DMS153 (cell line): Measurements from ENCODE around the gene PRMT1.
"Not testable (repeated sequence)": the region's sequence is repeated elsewhere in the genome, so short reads cannot be mapped to it uniquely, and the experiment has no call there.

Experiments
- DNase-seq: peaks from one replicate; lab custom pipeline; 2025; lab: John Stamatoyannopoulos, UW

PRMT1 gene

DNA sequence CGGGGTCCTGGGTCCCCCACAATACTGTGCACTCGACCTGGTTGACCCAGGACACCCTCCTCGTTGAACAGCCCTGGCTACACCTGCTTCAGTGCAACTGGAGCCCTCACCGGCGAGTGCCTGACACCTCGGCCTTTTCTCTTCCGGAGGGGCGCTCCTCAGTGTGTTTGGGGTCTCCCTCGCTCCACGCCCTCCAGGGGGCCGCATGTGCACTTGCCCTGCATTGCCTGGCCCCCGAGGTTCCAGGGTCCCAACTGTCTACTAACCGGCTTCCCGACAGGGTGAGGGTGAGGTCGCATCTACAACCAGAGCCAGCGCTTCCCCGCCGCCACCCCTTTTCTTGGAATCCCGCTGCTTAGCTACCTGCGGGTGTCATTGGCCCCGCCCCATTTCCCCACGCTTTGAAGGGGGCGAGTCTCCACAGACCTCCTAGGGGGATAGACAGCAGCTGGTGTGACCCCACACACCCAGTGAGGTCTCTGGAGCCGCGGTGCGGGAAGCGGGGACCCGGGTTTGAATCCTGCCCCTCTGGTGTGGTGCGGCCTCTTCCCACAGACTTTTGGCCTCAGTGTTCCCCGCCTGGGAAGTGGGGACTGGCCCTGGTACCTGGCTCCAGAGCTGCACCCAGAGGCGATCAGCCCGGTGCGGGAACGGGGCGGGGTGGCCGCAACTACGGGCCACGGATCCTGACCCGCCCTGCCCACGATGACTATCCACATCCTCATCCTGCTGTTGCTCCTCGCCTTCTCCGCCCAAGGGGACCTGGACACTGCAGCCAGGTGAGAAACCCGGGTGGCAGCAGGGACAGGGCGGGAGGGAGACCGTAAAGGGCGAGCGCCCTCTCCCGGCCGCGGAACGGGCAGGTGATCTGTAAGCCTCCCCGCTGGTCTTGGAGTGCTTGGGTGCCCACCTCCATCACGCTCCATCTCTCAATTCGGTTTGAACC, 12.3 kb downstream of the PRMT1 start, which contains the start of gene ADM5:
Gene ADM5, plus strand, starts transcription at position 462 of the 946 bp plus-strand sequence. Its CDS starts 244 bp downstream, at position 706.
- DNase-seq, result peak; percentile 52

DNA sequence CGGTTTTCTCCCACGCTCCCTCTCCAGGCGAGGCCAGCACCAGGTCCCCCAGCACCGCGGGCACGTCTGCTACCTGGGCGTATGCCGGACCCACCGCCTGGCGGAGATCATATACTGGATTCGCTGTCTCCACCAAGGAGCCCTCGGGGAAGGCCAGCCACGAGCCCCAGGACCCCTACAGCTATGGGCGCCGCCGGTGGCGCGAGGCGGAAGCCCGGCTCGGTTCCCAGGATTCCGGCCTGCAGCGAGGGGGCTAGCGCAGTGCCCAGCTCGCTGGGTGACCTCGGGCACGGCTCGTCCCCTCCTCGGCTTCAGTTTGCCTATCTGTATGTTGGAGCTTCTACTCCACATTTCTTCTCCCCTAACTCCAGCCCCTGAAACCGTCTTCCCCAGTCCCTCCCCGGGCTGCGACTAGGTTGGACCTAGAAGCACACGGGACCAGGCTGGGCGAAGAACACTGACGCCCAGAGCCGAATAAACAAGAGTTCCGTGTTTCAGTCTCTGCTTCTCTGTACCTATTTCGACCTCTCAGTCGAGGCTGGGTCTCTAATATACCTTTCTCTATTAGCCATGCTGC, 13.1 kb downstream of the PRMT1 start:
- no peak for DNase-seq

DNA sequence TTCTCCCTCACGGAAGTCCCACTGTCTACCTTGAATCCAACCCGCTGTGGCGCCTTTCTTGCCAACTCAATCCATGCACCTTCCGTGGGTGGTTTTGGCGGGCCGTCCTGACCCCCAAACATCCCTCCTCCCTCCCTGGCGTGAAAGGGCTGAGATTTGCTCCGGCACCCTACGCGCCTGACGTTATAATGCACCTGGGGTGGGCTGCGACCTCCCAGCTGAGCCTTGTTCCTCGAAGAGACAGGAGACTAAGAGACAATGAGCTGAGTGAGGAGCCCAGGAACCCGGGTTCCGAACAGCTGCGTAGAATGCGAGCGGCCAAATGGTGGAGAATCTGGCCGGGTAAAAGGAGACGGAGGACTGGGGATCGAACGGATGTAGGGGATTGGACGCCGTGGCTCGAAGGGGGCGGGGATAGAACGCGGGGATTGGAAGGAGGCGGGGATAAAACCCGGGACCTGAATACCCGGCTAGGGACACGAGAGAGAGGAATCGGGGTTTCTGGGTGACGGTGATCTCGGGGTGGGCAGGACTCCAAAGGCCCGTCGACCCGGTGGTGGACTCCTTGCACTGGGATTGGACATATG, 13.7 kb downstream of the PRMT1 start, which contains the start of gene CPT1C:
Gene CPT1C, plus strand, starts transcription at position 461 of the 587 bp plus-strand sequence. CDS start 1,137 bp downstream, outside the sequence.
- DNase-seq, result peak; percentile 84

DNA sequence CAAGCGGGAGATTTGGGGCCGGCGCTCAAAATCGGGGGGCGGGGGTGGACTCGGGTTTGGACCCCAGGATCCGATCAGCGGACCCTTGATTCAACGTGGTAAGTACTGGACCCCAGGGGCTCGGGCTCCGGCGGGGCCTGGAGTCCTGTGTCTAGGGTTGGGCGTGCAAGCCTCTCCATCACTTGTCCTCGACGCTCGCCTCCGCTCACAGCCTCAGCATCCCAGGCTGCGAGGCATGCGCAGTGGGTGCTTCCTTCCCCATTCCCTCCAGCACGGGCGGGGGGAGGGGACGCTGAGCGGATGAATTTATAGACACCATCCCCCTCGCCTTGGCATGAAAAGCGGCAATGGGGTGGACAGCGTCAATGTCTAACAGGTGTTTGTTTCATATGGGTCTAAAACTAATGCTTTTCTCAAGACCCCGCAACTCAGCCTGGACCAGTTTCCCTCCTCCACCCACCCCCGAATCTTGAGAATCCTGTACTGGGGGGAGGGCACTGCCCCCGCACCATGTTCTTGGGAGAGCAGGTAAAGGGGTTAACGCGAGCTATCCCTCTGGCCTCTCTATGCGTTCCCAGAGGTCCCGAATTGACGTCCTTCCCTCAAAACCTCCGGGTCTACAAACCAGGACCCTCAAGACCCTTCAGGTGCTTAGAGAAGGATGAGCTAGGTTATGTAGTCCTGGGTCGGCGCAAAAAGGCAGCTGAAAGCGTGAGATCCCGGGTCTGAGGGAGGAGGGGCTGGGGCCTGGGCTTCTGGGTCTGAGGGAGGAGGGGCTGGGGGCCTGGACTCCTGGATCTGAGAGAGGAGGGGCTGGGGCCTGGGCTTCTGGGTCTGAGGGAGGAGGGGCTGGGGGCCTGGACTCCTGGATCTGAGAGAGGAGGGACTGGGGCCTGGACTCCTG, 14.4 kb downstream of the PRMT1 start:
- peak; percentile 63 for DNase-seq

DNA sequence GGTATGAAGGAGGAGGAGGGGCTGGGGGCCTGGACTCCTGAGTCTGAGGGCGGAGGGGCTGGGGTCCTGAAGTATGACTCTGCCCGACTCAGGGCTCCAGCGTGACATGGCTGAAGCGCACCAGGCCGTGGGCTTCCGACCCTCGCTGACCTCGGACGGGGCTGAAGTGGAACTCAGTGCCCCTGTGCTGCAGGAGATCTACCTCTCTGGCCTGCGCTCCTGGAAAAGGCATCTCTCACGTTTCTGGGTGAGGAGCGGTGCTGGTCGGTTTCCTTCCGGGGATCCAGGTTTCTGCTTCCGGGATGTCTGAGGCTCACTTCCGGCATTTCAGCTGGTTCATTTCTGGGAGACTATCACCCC, 15.1 kb downstream of the PRMT1 start:
- DNase-seq, result no peak

DNA sequence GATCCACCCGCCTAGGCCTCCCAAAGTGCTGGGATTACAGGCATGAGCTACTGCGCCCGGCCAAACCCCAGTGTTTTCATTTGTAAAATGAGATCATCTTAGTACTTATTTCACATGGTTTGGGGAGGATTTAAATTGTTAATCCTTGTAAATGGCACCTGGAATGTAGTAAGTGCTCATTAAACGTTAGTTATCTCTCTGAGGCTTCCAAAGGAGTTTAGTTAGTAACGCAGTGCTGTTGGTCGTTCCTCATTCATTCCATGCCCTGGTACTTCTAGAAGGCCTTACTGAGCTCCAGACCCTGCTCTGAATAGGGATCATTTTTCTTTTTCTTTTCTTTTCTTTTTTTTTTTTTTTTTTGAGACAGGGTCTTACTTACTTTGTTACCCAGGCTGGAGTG, 19.0 kb downstream of the PRMT1 start:
- no peak for DNase-seq

DNA sequence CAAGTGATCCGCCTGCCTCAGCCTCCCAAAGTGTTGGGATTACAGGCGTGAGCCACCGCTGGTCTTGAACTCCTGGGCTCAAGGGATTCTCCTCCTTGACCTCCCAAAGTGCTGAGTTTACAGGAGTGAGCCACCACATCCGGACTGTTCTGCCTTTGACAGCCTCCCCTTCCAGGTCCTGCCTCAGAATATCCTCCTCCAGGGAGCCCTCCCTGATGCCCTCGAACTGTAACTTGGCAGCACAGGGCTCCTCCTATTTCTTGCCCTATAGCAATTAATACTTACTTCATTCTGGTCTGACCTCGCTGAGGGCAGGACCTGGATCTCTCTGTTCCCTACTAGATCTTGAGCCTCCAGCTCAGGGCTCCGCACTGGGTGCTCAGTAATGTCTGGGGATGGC, 19.8 kb downstream of the PRMT1 start:
- DNase-seq, result no peak

DNA sequence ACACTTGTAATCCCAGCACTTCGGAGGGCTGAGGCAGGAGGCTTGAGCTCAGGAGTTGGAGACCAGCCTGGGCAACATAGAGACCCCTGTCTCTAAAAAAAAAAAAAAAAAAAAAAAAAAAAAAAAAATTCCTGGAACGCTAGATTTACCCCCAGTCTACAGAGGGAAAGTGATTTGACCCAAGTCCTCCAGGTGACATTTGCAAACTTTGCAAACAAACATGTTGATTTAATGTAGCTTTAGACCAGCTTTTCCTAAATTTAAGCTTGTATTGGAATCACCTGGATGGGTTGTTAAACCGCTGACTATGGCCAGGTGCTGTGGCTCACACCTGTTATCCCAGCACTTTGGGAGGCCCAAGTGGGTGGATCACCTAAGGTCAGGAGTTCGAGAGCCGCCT, 22.3 kb downstream of the PRMT1 start:
- no peak for DNase-seq

DNA sequence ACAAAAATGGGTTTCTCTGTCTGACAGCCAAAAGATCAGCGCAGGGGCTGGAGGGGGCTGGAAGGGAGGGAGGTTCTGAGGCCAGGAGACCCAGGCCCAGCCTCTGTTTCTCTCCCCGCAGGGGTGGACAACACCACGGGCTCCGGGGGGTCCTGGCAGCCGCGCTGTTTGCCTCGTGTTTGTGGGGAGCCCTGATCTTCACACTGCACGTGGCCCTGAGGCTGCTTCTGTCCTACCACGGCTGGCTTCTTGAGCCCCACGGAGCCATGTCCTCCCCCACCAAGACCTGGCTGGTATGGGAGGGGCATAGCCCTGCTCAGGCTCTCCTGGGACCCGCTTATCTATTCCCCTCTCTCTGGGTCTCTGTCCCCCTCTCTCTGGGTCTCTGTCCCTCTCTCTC, 23.5 kb downstream of the PRMT1 start:
- no peak for DNase-seq

DNA sequence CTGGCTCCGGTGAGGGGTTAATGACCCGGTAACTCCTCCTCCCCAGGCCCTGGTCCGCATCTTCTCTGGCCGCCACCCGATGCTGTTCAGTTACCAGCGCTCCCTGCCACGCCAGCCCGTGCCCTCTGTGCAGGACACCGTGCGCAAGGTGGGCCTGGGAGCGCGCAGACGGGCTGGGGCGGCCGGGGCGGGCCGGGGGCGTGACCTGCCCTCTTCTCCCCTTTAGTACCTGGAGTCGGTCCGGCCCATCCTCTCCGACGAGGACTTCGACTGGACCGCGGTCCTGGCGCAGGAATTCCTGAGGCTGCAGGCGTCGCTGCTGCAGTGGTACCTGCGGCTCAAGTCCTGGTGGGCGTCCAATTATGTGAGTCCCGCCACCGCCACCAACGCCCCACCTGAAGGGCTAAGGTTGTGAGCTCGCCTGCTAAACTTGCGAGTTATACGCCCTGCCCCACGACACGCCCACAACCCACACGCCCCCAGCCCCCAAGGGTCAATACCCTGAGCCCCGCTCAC, 24.3 kb downstream of the PRMT1 start:
- DNase-seq, result no peak

DNA sequence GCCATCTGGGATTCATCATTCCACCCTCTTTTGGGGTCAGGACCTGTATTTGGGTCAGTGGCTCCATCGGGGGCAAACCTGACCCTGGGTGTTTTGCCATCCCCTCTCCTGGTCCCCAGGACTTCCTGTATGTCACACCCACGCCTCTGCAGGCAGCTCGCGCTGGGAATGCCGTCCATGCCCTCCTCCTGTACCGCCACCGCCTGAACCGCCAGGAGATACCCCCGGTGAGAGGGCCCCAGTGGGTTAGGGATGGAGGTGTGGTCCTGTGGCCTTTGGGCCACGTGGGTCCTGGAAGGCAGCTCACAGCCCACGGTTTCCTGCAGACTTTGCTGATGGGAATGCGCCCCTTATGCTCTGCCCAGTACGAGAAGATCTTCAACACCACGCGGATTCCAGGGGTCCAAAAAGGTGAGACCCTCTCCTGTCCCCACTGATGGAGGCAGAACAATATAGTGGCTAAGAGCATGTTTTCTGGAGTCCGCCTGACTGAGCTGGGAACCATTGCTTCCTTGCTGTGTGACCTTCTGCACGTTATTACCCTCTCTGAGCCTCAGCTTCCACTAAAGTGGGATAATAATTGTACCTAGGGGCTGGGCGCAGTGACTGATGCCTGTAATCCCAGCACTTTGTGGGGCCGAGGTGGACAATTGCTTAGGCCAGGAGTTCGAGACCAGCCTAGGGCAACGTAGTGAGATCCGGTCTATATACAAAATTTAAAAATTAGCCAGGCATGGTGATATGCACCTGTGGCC, 28.0 kb downstream of the PRMT1 start:
- no peak for DNase-seq

DNA sequence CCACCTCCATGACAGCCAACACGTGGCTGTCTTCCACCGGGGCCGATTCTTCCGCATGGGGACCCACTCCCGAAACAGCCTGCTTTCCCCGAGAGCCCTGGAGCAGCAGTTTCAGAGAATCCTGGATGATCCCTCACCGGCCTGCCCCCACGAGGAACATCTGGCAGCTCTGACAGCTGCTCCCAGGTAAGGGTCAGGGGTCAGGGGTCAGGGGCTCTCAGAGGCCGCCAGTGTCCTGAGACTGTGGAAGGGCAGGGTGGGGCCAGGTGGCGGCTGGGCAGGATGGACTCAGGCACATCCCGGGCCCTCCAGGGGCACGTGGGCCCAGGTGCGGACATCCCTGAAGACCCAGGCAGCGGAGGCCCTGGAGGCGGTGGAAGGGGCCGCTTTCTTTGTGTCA, 28.8 kb downstream of the PRMT1 start:
- DNase-seq, result no peak

DNA sequence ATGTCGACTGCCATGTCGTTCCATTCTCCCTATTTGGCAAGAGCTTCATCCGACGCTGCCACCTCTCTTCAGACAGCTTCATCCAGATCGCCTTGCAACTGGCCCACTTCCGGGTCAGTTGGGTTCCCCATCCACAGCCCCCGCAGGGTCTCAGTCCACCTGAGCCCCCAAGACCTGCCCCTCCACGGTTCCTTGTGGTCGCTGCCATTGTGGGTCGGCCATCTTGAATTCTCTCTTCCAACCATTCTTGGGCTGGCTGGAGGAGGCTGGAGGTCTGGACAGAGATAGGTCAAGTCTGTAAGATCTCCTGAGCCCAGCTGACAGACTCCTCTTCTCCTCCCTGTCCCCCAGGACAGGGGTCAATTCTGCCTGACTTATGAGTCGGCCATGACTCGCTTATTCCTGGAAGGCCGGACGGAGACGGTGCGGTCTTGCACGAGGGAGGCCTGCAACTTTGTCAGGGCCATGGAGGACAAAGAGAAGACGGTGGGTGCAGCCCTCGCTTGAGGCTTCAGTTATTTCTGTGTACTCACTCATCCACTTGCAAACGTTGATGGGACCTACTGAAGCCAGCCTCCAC, 33.4 kb downstream of the PRMT1 start:
- DNase-seq, result no peak

DNA sequence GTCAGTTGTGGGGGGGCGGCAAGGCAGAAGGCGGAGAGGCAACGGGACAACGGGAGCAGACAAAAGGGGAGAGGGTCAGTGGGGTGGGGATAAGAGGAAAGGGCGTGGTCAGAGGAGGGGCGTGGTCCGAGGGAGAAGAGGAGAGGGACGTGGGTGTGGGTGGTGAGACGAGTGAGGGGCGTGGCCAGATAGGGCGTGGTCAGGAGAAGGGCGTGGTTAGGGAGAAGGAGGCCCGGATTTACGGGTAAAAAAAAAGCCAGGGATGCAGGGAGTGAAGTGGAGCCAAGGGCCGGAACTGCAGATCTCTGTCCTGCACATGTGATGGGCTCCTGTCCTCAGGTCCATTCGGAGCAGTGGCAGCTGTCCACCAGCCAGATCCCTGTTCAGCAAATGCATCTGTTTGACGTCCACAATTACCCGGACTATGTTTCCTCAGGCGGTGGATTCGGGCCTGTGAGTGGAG, 35.4 kb downstream of the PRMT1 start:
- no peak for DNase-seq

DNA sequence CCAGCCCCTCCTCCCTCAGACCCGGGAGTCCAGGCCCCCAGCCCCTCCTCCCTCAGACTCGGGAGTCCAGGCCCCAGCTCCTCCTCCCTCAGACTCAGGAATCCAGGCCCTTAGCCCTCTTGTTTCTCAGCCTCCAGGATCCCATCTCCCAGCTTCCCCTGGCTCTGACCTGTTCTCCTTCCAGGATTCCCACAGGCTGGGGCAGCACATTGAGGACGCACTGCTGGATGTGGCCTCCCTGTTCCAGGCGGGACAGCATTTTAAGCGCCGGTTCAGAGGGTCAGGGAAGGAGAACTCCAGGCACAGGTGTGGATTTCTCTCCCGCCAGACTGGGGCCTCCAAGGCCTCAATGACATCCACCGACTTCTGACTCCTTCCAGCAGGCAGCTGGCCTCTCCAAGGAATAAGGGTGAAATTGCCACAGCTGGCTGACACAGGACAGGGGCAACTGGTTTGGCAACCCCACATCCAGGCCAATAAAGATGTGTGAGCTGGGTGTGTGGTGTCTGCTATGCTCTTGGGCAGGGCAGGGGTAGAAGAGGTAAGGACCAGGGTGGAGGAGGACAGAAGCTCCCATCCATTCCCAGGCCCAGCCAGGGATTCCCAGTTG, 36.3 kb downstream of the PRMT1 start:
- DNase-seq, result no peak

DNA sequence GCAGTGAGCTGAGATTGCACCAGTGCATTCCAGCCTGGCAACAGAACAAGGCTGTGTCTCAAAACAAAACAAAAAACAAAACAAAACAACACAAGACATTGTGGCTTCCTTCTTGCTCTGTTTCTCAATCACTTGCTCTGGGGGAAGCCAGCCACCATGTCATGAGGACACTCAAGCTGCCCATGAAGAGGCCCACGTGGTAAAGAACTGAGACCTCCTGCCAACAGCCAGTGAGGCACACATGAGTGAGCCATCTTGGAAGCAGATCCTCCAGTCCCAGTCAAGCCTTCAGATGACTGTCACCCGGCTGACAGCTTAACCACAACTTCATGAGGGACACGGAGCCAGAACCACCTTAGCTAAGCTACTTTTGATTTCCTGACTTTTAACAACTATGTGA, 39.1 kb downstream of the PRMT1 start:
- no peak for DNase-seq

DNA sequence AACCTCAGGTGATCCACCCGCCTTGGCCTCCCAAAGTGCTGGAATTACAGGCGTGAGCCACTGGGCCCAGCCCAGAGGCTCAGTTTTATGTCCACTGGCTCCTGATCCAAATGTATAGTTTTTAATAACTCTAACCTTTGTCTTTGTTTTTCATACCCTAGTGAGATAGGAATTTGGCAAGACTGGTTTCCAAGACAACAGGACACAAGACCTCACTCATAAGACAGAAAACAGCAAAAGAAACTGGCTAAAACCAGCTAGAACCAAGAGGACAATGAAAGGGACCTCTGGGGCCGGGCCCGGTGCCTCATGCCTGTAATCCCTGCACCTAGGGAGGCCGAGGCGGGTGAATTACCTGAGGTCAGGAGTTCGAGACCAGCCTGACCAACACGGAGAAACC, 41.4 kb downstream of the PRMT1 start:
- no peak for DNase-seq

DNA sequence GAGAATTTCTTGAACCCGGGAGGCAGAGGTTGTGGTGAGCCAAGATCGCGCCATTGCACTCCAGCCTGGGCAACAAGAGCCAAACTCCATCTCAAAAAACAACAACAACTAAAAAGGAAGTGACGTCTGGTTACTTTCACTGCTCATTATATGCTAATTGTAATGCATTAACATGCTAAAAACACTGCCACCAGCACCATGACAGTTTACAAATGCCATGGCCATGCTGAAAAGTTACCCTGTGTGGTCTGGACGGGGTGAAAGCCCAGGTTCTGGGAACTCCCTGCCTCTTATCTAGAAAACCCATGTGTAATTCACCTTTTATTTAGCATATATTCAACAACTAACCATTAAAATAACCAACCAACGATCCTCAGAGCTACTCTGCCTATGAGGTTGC, 41.9 kb downstream of the PRMT1 start:
- no peak for DNase-seq

DNA sequence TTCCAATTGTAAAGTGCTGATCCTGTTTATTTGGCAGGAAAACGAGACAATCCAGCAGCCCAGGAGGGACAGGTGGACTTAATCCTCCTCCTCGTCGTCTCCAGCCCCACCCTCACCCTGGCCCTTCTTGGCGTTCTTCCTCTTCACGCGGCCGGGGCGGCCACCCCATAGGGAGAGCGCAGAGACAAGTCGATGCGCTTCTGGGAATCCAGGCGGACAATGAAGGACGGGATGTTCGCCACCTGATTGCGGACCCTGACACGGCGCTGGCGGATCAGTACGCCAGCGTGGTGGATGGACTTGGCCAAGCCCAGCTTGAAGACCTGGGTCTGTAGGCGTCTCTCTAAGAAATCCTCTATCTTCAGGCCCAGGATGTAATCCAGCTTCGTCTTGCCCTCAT, 42.3 kb downstream of the PRMT1 start:
- DNase-seq, result not testable (repeated sequence)
